A673 (cell line): ENCODE results near the gene FRG2B. TPM values are rescaled to one million over a fixed set of nuclear protein-coding genes. Genes with fewer than 3 reads are reported as not detected.

Experiments used
- BruUV-seq: library from RNA; stranded (reverse); fragments of 400-500 nt; replicated peaks from 2 replicates; lab custom pipeline; 2021; lab: Mats Ljungman, UMichigan
- CTCF ChIA-PET: fragments of 300-600 bp; sonication (Branson Sonifier 250); formaldehyde crosslinking; loops from one replicate; lab custom pipeline; 2022; ENCODE audit warnings: antibody characterized with exemption; lab: Charles Lee
- POLR2A ChIA-PET: fragments of 300-600 bp; sonication (Branson Sonifier 250); formaldehyde crosslinking; loops from one replicate; lab custom pipeline; 2022; ENCODE audit warnings: antibody characterized with exemption; ENCODE audit not compliant: low non-redundant PET; lab: Charles Lee
- DNase-seq: peaks from one replicate; pipeline ENCODE4 v3.0.0-alpha.2; 2015; ENCODE audit warnings: low spot score
- H3K27ac ChIP-seq: fragments of 200-600 bp; sonication (generic); 2 replicates; pipeline ENCODE4 v1.5.1; 2016; ENCODE audit warnings: mixed run types, low read depth, mild to moderate bottlenecking, mixed read lengths, antibody characterized with exemption, low read length; ENCODE audit not compliant: poor library complexity, severe bottlenecking
- H3K27me3 ChIP-seq: fragments of 200-600 bp; sonication (generic); replicated peaks from 2 replicates; pipeline ENCODE4 v1.6.1; 2017; ENCODE audit warnings: mixed run types, low read depth, mild to moderate bottlenecking, mixed read lengths, antibody characterized with exemption, low read length; ENCODE audit not compliant: insufficient read depth, poor library complexity
- H3K36me3 ChIP-seq: fragments of 200-600 bp; sonication (generic); 2 replicates; pipeline ENCODE4 v1.6.1; 2016; ENCODE audit warnings: mixed run types, mild to moderate bottlenecking, mixed read lengths, antibody characterized with exemption, low read length; ENCODE audit not compliant: insufficient read depth, poor library complexity, severe bottlenecking
- H3K4me1 ChIP-seq: fragments of 200-600 bp; sonication (generic); 2 replicates; pipeline ENCODE4 v1.6.1; 2017; ENCODE audit warnings: mixed run types, mild to moderate bottlenecking, mixed read lengths, antibody characterized with exemption, low read length; ENCODE audit not compliant: insufficient read depth, poor library complexity, severe bottlenecking
- H3K4me3 ChIP-seq: fragments of 200-600 bp; sonication (generic); 2 replicates; pipeline ENCODE4 v1.5.1; 2016; ENCODE audit warnings: low read depth, mixed run types, mild to moderate bottlenecking, mixed read lengths, low read length; ENCODE audit not compliant: poor library complexity, severe bottlenecking
- H3K9me3 ChIP-seq: fragments of 200-600 bp; sonication (generic); 2 replicates; pipeline ENCODE4 v1.6.1; 2016; ENCODE audit warnings: mixed run types, low read depth, mild to moderate bottlenecking, mixed read lengths, antibody characterized with exemption, low read length; ENCODE audit not compliant: poor library complexity, severe bottlenecking
- CTCF ChIP-seq: fragments of 300-800, 200-600 bp; sonication (generic); conservative IDR thresholded peaks from 2 replicates; pipeline ENCODE4 v1.5.1; 2017; ENCODE audit warnings: low read depth, mild to moderate bottlenecking, antibody characterized with exemption, low read length, moderate library complexity, mixed read lengths
- EZH2 ChIP-seq: fragments of 200-600 bp; sonication (generic); IDR thresholded peaks from 2 replicates; pipeline ENCODE4 v1.6.1; 2017; ENCODE audit warnings: borderline replicate concordance, low read depth, mild to moderate bottlenecking, mixed read lengths, antibody characterized with exemption, low read length; ENCODE audit not compliant: poor library complexity, severe bottlenecking
- intact Hi-C: fragments of 100-400 bp; cut with micrococcal nuclease; formaldehyde crosslinking; loops from one replicate; pipeline ENCODE4 v1.10.0; 2022; ENCODE audit not compliant: unreplicated experiment
- total RNA-seq: library from RNA; stranded (reverse); gene quantifications from 2 replicates; pipeline ENCODE4 v1.2.3, GENCODE V29; 2021

The FRG2B gene
- total RNA-seq, 1 experiment from 2014 or later = not detected

- ChIA-PET POLR2A (no interaction called here), CTCF (no interaction called here)
- H3K4me3 ChIP-seq = no peak overlapping the region
- H3K36me3 ChIP-seq = no peaks in the 10 kb centered on the region
- intact Hi-C loops = no loop called here
- H3K27me3 ChIP-seq = peaks cover 20% of the 10 kb centered on the region
- no peaks in the 10 kb centered on the region for H3K4me1 ChIP-seq
- no peak for TF ChIP-seq CTCF
- no TSS peak for BruUV-seq
- no peaks in the 10 kb centered on the region for H3K9me3 ChIP-seq
- DNase-seq = no peak
- no peak overlapping the region for H3K27ac ChIP-seq
Observed at GRCh38 chr10:133614830-133615580, 11.6 kb downstream of the FRG2B start.

- Histone ChIP-seq H3K27me3 (peaks cover 21% of the 10 kb centered on the region), H3K36me3 (no peaks in the 10 kb centered on the region), H3K9me3 (no peaks in the 10 kb centered on the region), H3K27ac (no peak overlapping the region), H3K4me1 (no peaks in the 10 kb centered on the region), H3K4me3 (no peak overlapping the region)
- TF ChIP-seq CTCF (no peak), EZH2 (no peak)
- ChIA-PET CTCF (no interaction called here), POLR2A (no interaction called here)
- no peak for DNase-seq
- no TSS peak for BruUV-seq
- intact Hi-C loops = no loop called here
Observed at GRCh38 chr10:133613699-133614098, 12.9 kb downstream of the FRG2B start.

- intact Hi-C loops = no loop called here
- CTCF ChIA-PET = no interaction called here
- TF ChIP-seq EZH2 = no peak
- no peak for TF ChIP-seq CTCF
- Histone ChIP-seq H3K9me3 (no peaks in the 10 kb centered on the region), H3K27ac (no peak overlapping the region), H3K27me3 (peaks cover 46% of the 10 kb centered on the region), H3K4me3 (no peak overlapping the region), H3K4me1 (no peaks in the 10 kb centered on the region), H3K36me3 (no peaks in the 10 kb centered on the region)
- POLR2A ChIA-PET = no interaction called here
- DNase-seq = no peak
- BruUV-seq = no TSS peak
Observed at GRCh38 chr10:133611079-133611478, 15.5 kb downstream of the FRG2B start.
